ENCODE measurements around the gene MRPL49.
"Not testable (repeated sequence)": the region's sequence is repeated elsewhere in the genome, so short reads cannot be mapped to it uniquely, and the experiment has no call there.

Gene MRPL49

DNA sequence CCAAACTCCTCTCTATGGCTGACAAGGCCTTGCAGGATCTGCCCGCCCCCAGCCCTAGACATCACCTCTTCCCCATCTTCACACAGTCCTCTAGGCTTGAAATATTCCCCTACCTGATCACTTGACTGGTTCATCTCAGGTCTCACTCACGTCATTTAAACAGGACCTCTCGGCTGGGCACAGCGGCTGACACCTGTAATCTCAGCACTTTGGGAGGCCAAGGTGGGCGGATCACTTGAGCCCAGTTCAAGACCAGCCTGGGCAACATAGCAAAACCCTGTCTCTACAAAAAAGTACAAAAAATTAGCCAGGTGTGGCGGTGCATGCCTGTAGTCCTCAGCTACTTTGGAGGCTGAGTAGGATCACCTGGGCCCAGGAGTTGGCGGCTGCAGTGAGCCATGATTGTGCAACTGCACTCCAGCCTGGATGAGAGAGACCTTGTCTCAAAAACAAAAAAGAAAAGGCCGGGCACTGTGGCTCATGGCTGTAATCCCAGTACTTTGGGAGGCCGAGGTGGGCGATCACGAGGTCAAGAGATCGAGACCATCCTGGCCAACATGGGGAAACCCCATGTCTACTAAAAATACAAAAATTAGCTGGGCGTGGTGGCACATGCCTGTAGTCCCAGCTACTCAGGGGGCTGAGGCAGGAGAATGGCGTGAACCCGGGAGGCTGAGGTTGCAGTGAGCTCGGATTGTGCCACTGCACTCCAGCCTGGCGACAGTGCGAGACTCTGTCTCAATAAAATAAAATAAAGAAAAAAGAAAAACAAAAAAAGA lies 3.0 kb upstream of the MRPL49 start:
- DNase-seq: not testable (repeated sequence)

DNA sequence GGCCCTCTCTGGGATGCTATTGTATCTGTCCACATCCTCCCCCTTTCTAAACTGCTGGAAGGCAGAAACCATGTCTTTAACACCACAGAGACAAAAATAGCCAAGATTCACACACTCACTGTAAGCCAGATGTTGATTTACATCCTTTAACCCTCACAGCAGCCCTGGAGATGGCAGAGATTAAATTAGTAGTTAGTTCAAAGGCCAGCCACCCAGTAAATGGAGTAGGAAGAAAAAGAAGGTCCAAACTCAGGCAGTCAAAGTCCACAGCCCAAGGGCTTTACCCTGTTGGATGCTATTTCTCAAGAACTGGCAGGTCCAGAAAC lies 2.5 kb upstream of the MRPL49 start:
- no peak for DNase-seq

DNA sequence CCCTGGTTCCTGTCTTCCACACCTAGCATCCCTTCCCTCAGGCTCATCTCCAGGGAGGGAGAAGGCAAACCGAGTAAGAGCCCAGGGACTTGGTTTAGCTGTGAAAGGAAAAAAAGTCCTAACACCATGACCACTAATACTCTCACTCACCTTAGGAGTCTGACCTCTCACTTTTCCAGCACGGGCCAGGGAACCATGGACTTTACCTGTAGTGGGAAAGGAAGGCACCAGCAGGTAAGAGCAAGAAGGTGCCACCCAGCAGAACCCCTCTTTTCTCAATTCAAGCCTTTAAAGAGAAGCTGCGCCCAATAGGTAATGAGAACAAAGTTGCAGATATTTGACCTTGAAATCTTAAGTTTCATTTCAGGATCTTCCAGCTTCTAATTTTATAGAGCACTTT lies 1.3 kb upstream of the MRPL49 start:
- no peak for DNase-seq

DNA sequence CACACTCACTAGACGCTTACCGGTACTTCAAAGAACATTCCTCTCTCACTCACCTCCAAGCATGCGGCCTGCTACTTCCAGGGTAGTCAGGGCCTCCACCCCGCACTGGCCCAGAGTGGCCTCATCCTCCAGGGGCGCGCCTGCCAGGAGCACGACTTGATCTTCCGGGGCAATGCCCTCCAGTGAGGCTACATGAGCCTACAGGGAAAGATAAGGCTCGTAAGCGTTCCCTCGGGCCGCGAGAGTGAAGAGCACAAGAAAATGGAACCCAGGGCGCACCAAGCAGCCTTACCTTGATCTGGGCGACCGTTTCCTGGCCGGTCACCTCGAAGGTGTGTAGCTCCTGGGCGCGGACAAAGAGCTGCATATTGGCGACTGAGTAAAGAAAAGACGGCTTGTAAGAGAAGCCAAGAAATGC lies 665 bp upstream of the MRPL49 start:
- DNase-seq: no peak

DNA sequence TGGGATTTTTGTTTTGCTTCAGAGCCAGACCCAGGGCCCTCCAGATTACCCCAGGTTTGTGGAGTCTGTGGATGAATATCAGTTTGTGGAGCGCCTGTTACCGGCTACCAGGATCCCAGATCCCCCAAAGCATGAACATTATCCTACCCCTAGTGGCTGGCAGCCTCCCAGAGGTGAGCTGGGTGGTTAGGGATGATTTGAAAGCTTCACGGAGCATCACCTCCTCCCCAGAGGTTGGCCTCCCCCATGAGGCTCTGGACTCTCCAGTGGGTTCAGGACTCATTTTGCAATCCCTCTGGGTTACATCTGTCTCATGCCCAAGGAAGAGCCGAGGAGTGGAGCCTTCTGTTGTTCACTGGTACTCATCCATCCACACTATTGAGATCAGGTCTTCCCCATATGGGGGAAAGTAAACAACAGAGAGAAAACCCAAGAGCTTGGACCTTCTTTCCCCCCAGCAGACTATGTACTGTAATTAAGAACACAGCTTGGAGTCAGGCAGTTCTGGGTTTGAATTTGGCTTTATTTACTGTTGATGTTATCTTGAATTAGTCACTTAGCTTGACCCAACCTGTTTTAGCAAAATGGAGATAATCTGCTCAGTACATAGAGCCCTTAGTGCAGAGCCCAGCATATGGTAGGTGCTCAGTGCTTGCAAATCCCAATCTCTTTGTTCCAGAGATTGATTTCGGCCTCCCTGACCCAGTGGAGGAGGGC lies 2.5 kb downstream of the MRPL49 start:
- DNase-seq: no peak

DNA sequence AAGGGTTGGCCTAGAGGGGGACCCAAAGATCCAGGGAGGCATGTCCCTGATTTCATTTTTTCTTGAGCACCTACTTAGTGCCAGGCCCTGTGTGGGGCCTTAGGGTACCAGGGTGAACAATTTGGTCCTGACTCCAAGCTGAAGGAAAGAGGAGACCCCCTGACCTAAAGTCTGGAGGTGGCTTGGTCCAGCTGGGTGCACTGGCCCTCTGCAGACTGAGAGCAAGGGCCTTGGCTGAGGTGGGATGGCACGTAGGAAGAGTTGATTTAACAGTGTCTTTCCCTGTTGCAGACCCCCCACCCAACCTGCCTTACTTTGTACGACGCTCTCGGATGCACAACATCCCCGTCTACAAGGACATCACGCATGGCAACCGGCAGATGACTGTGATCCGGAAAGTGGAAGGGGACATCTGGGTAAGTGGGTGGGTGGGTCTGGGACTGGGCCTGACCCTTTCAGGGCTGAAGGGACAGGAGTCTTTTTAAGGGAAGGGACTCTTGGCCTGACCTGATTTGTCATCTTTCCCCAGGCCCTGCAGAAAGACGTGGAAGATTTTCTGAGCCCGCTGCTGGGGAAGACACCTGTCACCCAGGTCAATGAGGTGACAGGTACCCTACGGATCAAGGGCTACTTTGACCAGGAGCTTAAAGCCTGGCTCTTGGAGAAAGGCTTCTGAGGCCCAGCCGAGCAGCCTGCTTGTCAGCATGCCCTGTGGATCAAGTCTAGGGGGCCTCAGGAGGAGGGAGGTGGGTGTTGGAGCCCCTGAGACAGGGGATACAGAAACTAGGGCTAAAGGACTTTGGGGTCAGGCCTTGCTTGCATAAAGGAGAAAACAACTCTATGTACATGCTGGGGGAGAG lies 3.3 kb downstream of the MRPL49 start:
- no peak for DNase-seq

DNA sequence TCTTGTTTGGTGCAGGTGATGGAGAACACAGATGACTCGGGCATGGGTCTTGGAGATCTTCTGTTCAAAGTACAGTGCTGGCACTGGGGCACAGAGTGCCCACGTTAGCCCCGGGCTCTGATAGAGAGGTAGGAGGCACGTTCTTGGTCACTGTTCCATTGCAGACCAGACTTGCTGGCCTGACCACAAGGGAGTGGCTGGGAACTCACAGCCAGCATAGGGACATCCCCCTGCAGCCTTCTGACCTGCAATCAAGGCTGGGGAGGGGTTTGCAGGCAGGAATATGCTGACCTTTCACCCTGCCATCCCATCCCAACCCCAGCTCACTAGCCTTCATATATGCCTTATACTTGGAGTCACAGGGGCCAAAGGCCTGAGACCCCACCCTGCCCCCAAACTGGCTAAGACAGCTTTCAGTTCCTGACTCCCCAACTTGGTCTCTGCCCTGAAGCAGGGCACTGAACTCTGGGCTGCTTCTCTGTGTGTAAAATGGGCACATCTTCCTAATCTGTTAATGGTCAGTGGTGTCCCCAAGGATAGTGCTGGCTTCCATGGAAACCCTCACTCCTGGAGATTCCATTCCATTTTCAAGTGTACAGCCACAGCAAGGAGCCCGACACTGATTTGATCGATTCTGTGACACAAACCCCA lies 4.6 kb downstream of the MRPL49 start:
- DNase-seq: no peak

DNA sequence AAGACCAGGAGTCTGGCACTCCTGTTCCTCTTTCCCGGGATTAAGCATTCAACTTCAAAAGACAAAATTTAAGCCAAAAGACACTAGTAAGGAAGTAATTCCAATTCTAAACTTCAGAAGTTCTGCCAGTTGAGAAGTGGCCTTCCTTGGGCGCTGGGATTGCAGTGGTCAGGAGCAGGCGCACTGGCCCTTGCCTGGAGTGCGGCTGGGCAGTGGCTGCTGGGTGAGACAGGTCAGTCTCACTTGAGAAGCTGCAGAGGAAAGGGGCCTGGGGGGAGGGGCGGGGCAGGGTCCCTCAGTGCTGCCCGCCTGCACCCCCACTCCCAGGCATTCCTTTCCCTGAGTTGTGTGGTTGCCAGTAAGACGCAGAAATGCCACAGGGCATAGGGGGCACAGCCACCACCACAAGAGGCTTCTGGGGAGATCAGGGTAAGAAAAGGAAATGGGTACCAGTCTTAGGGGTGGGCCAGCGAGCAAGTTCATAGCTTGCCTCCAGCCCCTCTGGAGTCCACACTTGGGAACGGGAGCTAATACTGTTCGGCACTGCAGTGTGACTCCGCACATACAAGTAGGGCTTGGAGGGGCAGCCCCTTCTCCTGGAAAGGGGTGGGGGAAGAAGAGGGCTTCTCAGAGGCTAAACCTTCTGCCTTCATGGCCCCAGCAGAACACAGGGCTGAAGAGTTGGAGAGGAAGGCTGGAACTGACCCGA lies 5.5 kb downstream of the MRPL49 start:
- no peak for DNase-seq

DNA sequence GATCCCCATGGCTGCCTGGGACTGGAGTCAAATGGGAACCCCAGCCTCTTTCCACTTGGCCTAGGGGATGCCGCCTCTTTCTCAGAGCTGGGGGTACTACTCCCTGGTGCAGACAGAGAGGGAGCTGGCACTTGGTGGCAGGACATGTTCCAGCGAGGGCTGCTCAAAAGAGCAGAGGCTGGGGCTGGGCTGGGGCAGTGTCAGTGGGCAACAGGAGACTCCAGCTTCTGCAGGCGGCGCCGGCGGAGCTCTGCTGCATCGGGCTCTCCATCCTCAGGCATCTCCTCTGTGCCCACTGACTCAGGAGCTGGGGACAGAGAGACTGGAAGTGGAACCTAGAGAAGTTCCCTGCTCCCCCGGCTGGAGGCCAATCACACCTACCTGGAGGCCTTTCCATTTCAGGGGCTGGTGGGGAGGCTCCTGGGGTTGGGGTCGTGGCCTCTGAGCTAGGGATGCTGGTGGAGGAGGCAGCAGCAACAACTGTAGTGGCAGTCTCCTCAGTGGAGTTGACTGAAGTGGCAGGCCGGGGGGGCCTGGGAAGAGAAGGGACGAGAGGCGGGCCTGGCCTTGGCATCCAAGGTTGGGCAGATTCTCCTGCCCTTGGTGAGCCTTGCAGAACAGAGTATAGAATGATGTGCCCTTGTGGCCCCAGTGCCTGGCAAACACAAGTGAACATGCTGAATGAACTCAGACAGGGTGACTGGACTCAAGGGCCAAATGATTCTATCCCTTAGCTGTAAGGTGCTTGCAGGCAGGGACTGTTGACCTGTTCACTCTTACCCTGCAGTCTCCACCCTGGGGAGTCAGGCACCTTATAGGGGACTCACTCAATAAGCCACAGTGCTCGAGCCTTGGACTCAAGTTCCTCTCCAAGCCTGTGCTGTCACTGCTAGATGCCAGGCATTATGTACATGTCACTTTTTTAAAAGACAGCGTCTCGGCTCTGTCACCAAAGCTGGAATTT lies 6.3 kb downstream of the MRPL49 start:
- DNase-seq: no peak

DNA sequence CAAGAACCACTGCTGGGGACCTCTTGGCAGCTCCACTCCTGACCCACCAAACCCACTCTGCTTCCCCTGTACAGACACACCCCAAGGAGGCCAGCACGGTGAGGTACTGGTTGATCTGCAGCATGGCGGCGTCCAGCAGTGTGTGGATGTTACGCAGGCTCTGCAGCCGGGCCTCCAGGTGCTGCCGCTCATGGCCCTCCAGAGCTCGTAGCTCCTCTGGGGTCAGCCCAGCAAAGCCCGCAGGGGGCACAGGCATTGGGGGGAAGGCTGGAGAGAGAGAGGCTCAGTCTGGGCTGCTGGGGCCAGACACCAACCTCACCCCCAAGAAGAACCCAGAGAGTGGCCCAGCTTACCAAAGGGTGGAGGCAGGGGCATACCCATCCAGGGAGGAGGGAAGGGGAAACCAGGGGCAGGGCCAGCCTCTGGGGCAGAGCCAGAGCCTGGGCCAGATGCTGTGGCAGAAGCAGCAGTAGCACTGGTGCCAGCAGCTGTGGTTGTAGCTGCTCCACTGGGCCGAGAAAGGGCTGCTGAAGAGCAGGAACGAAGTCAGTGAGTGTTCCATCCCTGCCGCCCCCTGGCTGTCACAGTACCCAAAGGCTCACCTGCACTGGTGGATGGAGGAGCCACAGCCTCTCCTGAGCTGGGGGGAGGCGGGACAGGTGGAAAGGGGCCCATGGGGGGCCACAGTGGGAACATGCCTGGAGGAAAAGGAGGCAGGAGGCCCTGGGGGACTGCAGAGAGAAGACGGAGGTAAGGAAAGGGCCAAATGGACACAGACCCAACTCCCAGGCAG lies 7.7 kb downstream of the MRPL49 start:
- no peak for DNase-seq

DNA sequence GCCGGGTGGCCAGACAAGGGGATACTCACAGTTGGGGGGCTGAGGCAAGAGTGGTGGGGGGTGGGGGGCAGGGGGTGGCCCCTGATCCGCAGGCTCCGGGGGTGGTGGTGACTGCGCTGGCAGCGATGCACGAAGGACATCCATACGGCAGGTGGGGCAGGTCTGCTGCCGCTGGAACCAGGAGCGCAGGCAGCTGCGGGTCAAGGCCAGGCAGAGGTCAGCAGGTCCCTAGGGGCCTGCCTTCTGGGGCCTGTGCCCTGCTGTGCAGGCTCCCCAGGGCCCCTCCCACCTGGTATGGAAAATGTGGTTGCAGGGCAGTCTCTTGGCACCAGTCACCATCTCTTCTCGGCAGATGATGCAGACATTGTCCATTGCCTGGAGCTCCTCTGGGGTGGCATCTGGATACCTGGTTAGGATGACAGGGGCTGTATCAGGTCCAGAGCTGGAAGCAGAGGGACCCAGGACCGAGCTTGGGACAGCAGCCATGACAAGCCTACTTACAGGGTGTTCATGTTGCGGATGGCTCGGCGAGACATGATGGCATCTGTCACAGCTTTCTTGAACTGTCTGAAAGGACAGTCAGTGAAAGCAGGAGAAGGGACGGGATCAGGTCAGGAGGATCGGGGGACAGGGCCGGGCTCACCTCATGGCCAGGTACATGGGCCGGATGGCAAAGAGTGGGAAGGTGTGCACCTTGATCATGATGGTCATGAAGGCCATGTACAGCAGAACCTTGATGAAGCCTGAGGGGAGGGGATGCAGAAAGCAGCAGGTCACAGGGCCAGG lies 8.7 kb downstream of the MRPL49 start:
- DNase-seq: no peak

DNA sequence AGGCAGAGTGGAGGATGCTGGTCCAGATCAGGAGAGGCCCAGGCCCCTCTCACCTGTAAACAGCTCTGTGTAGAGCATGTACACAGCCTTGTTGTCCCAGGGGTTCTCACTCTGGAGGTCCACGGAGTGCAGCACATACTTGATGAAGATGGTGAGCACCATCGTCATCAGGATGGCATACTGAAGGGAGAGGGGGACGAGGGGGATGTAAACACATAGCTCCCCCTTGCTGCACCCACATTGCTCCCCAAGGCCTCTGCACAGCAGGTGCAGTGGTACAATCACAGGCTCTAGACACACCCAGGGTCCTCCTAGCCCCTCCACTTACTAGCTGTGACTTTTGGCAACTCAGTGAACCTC lies 9.3 kb downstream of the MRPL49 start:
- DNase-seq: no peak

DNA sequence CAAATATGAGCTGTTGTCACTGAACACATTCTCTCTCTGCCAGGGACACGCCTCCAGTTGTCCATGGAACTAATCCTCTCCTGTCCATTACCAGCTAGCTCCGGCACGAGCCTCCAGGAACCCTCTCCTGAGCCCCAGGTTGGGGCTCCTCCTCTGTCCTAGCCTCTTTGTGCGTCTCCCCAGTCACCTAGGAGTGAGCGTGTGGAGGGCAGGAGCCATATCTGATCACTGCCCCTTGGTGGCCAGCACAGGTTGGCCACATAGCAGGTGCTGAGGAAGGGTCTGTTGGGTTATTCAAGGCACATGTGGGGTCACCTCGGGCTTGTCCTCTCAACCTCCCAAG lies 9.7 kb downstream of the MRPL49 start:
- no peak for DNase-seq

DNA sequence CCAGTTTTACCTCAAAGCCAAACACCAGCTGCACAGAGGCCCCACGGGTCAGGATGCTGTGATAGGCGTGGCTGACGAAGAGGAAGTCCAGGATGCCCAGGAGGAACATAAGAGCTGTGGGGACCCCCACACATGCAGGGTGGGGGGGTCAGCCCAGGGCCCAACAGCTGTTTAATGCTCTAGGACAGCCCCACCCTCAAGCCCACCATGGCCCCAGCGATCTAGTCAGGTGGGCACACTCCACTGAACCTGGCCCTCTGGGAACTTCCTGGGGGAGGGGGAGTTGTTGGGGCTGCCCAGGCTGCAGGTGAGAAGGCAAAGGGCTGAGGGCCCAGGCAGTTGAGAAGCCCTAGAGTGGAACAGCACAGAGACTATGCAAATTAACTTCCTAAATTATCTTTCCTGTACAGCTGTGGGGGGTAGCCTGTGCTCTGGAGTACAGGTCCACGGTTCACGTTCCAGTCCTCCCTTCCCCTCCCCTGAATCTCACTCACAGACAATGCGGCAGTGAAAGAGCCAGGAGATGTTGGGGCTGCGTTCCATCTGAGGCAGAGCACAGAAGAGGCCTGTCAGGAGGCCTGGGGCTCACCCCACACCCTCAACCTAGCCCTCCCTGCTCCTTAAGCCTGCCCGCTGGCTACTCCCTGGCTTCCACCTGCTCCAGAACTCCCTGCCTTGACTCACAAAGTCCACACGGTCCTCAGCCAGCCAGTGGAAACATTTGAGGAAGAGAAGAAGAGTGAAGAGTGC lies 10.3 kb downstream of the MRPL49 start:
- DNase-seq: no peak

DNA sequence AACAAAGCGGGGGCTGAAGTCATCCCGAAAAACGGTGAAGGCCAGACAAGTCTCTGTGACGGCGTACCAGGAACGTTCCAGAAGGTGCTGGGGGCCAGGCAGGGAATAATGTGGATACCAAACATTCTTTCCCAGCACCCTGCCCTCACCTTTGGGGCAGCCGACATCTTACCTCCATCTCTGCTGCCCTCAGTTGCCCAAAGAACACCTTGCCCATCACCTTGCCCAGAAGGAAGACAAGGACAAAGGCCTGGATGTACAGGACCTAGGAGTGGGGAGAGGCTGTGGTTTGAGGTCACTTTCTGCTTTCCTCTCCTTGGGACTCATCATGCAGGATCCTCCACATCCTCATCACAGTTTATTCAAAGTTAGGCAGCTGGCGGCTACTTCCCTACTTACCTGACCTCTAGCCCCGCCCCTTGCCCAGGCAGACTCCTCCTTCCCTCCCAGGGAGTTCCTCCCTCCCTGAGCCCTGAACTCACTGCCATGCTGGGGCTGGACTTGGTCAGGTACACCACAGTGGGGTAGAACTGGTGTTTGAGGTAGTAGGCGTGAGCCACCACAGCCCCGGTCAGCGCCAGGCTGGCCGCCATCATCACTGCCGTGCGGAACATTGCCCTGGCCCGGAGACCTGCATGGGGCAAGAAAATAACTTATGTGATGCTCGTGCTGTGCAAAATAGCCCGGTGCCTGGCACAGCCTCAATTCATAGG lies 11.0 kb downstream of the MRPL49 start:
- DNase-seq: no peak

DNA sequence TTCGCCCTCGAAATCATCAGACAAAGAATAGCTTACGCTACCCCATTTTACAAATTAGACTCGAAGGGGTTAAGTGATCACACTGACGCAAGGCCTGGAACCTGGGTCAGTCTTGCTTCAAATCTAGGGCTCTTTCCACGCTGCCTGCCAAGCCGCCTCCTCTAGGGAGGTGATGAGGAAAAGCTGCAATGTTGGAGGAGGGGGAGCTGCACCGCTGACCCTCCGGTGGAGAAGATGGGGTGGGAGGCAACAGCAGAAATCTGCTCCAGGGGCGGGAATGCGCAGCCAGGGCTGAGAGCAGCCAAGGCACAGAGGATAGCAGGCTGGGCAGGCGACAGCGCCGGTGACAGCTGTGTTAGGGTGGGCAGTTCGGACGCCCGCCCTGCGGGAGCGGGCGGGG lies 11.6 kb downstream of the MRPL49 start:
- DNase-seq: no peak

DNA sequence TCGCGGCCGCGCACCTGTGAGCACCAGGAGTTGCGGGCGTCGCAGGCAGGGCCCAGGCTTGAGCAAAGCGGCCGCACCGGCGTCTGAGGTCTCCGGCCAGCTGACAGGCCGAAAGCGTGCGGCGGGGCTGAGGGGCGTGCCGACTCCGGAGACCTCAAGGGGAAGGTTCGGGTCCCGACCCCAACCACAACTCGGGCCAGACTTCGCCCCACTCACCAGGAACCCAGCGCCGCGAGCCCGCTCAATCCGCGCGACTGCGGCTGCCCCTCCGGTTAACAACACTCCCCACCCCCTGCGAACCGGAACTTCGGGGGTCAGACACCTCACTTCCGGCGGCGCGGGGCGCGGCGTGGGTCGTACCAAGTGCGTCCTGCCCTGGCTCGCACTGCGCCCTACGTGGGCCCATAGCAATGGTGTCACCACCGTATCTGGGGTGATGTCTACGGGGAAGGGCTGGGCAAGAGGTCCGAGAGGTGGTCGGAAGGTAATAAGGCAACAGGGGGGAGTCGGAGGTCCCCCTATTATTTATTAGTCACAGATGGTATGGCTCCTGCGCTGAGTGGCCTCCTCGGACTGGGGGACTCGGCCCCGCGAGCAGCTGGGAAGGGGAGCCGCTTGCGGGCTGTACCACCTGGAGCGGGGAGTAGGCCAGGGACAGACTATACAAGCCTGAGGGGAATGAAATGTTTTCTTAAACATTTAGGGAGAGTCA lies 12.3 kb downstream of the MRPL49 start, which contains the start of gene SYVN1:
Gene SYVN1, minus strand, starts transcription at position 280 of the 712 bp plus-strand sequence. CDS start 918 bp downstream, outside the sequence.
- DNase-seq: peak; percentile 92

Measured in central memory CD4-positive, alpha-beta T cell (primary cell).